HUDEP-2 (cell line): ENCODE measurements around the gene WDR7.

ENCODE experiments used
- DNase-seq, 76 experiments: peaks; one replicate each; lab custom pipeline; 2025; ENCODE audit not compliant: unreplicated experiment in 76 of 76; lab: John Stamatoyannopoulos, UW

WDR7 gene

GRCh38 chr18:57023275-57023882, 372.2 kb downstream of the WDR7 start:
- DNase-seq, result no peak

GRCh38 chr18:57025540-57025939, 374.4 kb downstream of the WDR7 start:
- no peak for DNase-seq

GRCh38 chr18:57026316-57026715, 375.2 kb downstream of the WDR7 start:
- DNase-seq, result no peak

GRCh38 chr18:57027190-57027708, 376.1 kb downstream of the WDR7 start:
- DNase-seq, result no peak

- DNase-seq, result peak in 8 of 76 experiments; percentile 3 to 35 (median 24)
These were observed 378.6 kb downstream of the WDR7 start for GRCh38 chr18:57029761-57030160.

GRCh38 chr18:57030417-57030816, 379.3 kb downstream of the WDR7 start:
- DNase-seq, result no peak

- no peak for DNase-seq
These were observed 384.4 kb downstream of the WDR7 start for GRCh38 chr18:57035590-57035989.

- DNase-seq, result no peak
These were observed 387.2 kb downstream of the WDR7 start for GRCh38 chr18:57038395-57038794.

- DNase-seq, result no peak
These were observed 389.0 kb downstream of the WDR7 start for GRCh38 chr18:57040175-57040574.

- no peak for DNase-seq
These were observed 392.1 kb downstream of the WDR7 start for GRCh38 chr18:57043241-57043640.

GRCh38 chr18:57048351-57048750, 397.2 kb downstream of the WDR7 start:
- DNase-seq, result no peak

- DNase-seq, result no peak
These were observed 397.7 kb downstream of the WDR7 start for GRCh38 chr18:57048859-57049258.

GRCh38 chr18:57050310-57050949, 399.3 kb downstream of the WDR7 start:
- peak in 4 of 76 experiments; percentile 5 to 19 (median 11) for DNase-seq

GRCh38 chr18:57051021-57051656, 400.0 kb downstream of the WDR7 start:
- peak in 1 of 76 experiments; percentile 20 for DNase-seq

- DNase-seq, result peak in 75 of 76 experiments; percentile 50 to 99 (median 93)
These were observed 400.5 kb downstream of the WDR7 start for GRCh38 chr18:57051657-57052044.

- peak in 1 of 76 experiments; percentile 10 for DNase-seq
These were observed 401.0 kb downstream of the WDR7 start for GRCh38 chr18:57052173-57052572.

- no peak for DNase-seq
These were observed 401.6 kb downstream of the WDR7 start for GRCh38 chr18:57052759-57053158.

GRCh38 chr18:57054891-57055290, 403.7 kb downstream of the WDR7 start:
- no peak for DNase-seq

GRCh38 chr18:57057890-57058289, 406.7 kb downstream of the WDR7 start:
- no peak for DNase-seq

- no peak for DNase-seq
These were observed 407.6 kb downstream of the WDR7 start for GRCh38 chr18:57058734-57059133.

- no peak for DNase-seq
These were observed 408.2 kb downstream of the WDR7 start for GRCh38 chr18:57059366-57059765.

- DNase-seq, result no peak
These were observed 409.7 kb downstream of the WDR7 start for GRCh38 chr18:57060814-57061213.
